ENCODE data around the gene KREMEN1.

Gene KREMEN1

DNA sequence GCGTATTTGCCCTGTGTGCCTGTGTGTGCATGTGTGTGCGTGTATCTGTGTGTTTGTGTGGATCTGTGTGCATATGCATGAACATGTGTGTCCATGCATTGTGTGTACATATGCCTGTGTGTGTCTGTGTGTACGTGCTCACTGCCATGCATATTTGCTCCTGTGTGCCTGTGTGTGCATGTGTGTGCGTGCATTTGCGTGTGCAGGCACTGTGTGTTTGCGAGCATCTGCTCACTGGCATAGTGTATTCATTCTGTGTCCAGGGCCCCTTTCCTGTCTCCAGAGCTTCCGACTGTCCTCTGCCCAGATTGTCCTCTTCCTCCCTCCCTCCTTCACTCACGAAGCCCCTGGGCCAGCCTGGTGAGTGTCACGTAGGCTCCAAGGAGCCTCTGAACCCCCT, 138.6 kb downstream of the KREMEN1 start:
- no peak for TF ChIP-seq POLR2AphosphoS5 (IDR thresholded peaks at IDR 0.05; ENCODE audit: low read depth)
- H3K27ac ChIP-seq (replicated peaks): no peak overlapping the region
- no peak for DNase-seq (ENCODE audit: low read depth in 1 of 2, low spot score in 1 of 2)
- no peaks in the 10 kb centered on the region for H3K27me3 ChIP-seq (ENCODE audit: insufficient read depth, poor library complexity, severe bottlenecking)
- no peak overlapping the region for H3K4me3 ChIP-seq (replicated peaks; ENCODE audit: insufficient read depth, low read length)

DNA sequence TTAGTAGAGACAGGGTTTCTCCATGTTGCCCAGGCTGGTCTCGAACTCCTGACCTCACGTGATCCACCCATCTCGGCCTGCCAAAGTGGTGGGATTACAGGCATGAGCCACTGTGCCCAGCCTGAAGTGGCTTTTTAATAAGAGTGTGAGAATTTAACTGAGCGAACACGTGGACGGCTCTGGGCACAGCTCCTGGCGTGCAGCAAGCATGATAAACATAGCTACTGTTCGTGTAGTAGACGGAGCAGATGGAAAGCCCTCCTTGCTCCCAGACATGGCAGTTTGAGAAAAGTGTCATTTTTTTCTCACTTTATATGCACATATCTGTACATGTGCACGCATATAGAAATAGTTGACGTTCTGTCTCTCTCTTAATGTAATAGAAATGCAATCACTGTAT, 139.9 kb downstream of the KREMEN1 start:
- DNase-seq (ENCODE audit: low read depth in 1 of 2, low spot score in 1 of 2): no peak
- Histone ChIP-seq H3K4me3 (replicated peaks; ENCODE audit: insufficient read depth, low read length) (no peak overlapping the region), H3K27me3 (ENCODE audit: insufficient read depth, poor library complexity, severe bottlenecking) (no peaks in the 10 kb centered on the region), H3K27ac (replicated peaks) (no peak overlapping the region)
- TF ChIP-seq POLR2AphosphoS5 (IDR thresholded peaks at IDR 0.05; ENCODE audit: low read depth): no peak

DNA sequence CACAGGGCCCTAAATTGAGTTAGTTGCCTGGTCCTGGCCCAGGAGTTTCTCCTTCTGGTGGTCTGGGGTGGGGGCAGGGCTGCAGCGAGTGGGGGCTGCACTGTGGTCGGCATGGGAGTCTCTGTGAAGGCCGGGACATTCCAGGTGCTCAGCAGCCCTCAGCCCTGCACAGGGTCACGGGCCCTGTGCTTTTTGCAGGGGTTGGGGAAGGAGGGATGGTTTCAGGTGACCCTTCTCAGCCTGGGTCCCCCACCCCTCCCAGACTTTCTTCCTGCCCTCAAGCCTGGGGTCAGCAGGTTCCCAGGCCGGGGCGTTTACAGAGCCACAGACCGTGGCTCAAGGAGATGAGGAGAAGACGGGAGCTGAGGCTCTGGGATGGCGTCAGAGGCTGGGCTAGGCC, 140.7 kb downstream of the KREMEN1 start:
- no peak for DNase-seq (ENCODE audit: low read depth in 1 of 2, low spot score in 1 of 2)
- TF ChIP-seq GABPA (IDR thresholded peaks at IDR 0.05; ENCODE audit: low read depth) (no peak), SPI1 (IDR thresholded peaks at IDR 0.05; ENCODE audit: borderline replicate concordance, low read depth) (no peak), POLR2AphosphoS5 (IDR thresholded peaks at IDR 0.05; ENCODE audit: low read depth) (no peak)
- TF ChIP-seq, protein P1, sequence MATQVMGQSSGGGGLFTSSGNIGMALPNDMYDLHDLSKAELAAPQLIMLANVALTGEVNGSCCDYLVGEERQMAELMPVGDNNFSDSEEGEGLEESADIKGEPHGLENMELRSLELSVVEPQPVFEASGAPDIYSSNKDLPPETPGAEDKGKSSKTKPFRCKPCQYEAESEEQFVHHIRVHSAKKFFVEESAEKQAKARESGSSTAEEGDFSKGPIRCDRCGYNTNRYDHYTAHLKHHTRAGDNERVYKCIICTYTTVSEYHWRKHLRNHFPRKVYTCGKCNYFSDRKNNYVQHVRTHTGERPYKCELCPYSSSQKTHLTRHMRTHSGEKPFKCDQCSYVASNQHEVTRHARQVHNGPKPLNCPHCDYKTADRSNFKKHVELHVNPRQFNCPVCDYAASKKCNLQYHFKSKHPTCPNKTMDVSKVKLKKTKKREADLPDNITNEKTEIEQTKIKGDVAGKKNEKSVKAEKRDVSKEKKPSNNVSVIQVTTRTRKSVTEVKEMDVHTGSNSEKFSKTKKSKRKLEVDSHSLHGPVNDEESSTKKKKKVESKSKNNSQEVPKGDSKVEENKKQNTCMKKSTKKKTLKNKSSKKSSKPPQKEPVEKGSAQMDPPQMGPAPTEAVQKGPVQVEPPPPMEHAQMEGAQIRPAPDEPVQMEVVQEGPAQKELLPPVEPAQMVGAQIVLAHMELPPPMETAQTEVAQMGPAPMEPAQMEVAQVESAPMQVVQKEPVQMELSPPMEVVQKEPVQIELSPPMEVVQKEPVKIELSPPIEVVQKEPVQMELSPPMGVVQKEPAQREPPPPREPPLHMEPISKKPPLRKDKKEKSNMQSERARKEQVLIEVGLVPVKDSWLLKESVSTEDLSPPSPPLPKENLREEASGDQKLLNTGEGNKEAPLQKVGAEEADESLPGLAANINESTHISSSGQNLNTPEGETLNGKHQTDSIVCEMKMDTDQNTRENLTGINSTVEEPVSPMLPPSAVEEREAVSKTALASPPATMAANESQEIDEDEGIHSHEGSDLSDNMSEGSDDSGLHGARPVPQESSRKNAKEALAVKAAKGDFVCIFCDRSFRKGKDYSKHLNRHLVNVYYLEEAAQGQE (IDR thresholded peaks at IDR 0.05; ENCODE audit: insufficient replicate concordance, low read depth): no peak
- TF ChIP-seq, protein P2, sequence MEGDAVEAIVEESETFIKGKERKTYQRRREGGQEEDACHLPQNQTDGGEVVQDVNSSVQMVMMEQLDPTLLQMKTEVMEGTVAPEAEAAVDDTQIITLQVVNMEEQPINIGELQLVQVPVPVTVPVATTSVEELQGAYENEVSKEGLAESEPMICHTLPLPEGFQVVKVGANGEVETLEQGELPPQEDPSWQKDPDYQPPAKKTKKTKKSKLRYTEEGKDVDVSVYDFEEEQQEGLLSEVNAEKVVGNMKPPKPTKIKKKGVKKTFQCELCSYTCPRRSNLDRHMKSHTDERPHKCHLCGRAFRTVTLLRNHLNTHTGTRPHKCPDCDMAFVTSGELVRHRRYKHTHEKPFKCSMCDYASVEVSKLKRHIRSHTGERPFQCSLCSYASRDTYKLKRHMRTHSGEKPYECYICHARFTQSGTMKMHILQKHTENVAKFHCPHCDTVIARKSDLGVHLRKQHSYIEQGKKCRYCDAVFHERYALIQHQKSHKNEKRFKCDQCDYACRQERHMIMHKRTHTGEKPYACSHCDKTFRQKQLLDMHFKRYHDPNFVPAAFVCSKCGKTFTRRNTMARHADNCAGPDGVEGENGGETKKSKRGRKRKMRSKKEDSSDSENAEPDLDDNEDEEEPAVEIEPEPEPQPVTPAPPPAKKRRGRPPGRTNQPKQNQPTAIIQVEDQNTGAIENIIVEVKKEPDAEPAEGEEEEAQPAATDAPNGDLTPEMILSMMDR (IDR thresholded peaks at IDR 0.05; ENCODE audit: insufficient read depth, low read length): no peak
- Histone ChIP-seq H3K27me3 (ENCODE audit: insufficient read depth, poor library complexity, severe bottlenecking) (no peaks in the 10 kb centered on the region), H3K27ac (replicated peaks) (no peak overlapping the region), H3K4me3 (replicated peaks; ENCODE audit: insufficient read depth, low read length) (no peak overlapping the region)

DNA sequence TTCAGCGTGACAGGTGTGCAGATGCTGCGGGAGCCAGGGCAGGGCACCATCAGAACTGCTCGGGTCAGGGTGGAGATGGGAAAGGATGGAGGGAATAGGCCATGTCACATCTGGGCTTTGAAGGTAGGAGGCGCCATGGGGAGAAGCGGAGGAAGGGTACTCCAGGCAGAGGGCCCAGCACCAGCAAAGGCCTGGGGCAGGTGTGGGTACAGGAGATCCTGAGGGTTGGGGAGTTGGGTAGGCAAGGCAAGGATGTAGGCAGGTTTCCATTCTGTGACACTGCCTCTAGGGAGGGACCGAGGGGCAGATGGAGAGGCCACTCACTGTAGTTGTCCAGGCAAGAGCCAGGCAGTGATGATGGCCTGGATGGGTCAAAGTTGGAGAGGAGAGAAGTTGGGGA, 141.4 kb downstream of the KREMEN1 start:
- Histone ChIP-seq H3K27ac (replicated peaks) (no peak overlapping the region), H3K27me3 (ENCODE audit: insufficient read depth, poor library complexity, severe bottlenecking) (no peaks in the 10 kb centered on the region), H3K4me3 (replicated peaks; ENCODE audit: insufficient read depth, low read length) (no peak overlapping the region)
- DNase-seq (ENCODE audit: low read depth in 1 of 2, low spot score in 1 of 2): no peak
- no peak for TF ChIP-seq SPI1 (IDR thresholded peaks at IDR 0.05; ENCODE audit: borderline replicate concordance, low read depth)
- TF ChIP-seq, protein P1 (IDR thresholded peaks at IDR 0.05; ENCODE audit: insufficient replicate concordance, low read depth): no peak
- no peak for TF ChIP-seq GABPA (IDR thresholded peaks at IDR 0.05; ENCODE audit: low read depth)
- TF ChIP-seq POLR2AphosphoS5 (IDR thresholded peaks at IDR 0.05; ENCODE audit: low read depth): no peak
- TF ChIP-seq, protein P2 (IDR thresholded peaks at IDR 0.05; ENCODE audit: insufficient read depth, low read length): no peak

DNA sequence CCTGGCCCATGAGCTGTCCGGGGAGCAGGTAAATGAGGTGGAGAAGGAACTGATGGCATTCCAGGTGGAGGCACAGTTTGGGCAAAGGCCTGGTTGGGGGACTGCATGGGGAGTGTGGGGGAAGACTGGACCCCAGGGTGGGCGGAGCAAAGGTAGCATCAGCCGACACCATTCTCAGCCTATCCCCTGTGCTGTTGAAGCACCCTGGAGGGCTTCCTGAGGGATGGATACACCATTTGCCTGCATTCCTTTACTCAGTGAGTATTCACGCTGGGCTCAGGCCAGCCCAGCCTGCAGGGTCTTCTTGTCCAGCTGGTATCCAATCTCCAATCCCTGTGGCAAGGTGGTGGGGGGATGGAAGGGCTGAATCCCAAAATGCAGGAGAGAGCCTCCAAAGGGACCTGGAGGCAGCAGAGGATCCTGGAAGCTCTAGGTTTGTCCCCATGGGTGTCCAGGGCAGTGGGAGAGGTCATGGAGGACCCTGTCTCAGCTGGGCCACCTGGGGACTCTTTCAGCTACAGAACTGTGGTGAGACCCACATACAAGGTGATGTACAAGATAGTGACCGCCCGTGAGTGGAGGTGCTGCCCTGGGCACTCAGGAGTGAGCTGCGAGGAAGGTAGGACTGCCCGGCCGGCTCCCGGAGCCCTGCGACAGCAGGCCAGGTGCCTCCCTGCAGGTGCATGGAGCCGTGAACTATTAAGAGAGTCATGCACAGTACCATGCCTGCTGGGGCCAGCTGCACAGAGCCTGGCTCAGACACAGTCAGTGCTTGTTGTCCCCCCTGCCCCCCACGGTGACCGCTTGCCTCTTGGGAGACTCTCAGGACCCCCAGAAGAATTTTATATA, 142.4 kb downstream of the KREMEN1 start:
- no peak for DNase-seq (ENCODE audit: low read depth in 1 of 2, low spot score in 1 of 2)
- Histone ChIP-seq H3K27ac (replicated peaks) (no peak overlapping the region), H3K27me3 (ENCODE audit: insufficient read depth, poor library complexity, severe bottlenecking) (no peaks in the 10 kb centered on the region), H3K4me3 (replicated peaks; ENCODE audit: insufficient read depth, low read length) (no peak overlapping the region)
- TF ChIP-seq POLR2AphosphoS5 (IDR thresholded peaks at IDR 0.05; ENCODE audit: low read depth) (no peak), SPI1 (IDR thresholded peaks at IDR 0.05; ENCODE audit: borderline replicate concordance, low read depth) (no peak), GABPA (IDR thresholded peaks at IDR 0.05; ENCODE audit: low read depth) (no peak)
- TF ChIP-seq, protein P1 (IDR thresholded peaks at IDR 0.05; ENCODE audit: insufficient replicate concordance, low read depth): no peak
- TF ChIP-seq, protein P2 (IDR thresholded peaks at IDR 0.05; ENCODE audit: insufficient read depth, low read length): no peak

Measured in HL-60 (cell line).